HCT116 (cell line): Measurements from ENCODE around the gene RAMP2. TPM values are rescaled to one million over a fixed set of nuclear protein-coding genes. Genes with fewer than 3 reads are reported as not detected.

Source experiments
- ATAC-seq: fragments of 200-7000 bp; cut with Tn5 transposase; 2 replicates; pipeline ENCODE4 v1.9.1; 2020; ENCODE audit warnings: mild to moderate bottlenecking, moderate library complexity
- BruUV-seq: library from RNA; stranded (reverse); fragments of 400-500 nt; replicated peaks from 2 replicates; lab custom pipeline; 2021; lab: Mats Ljungman, UMichigan
- CTCF ChIA-PET: fragments of 300-600 bp; sonication (Branson Sonifier 250); formaldehyde crosslinking; loops from one replicate; lab custom pipeline; 2021; ENCODE audit warnings: antibody characterized with exemption; lab: Charles Lee
- POLR2A ChIA-PET: fragments of 300-600, 350-600 bp; sonication (Branson Sonifier 250); formaldehyde crosslinking; loops from one replicate; lab custom pipeline; 2021; ENCODE audit warnings: antibody characterized with exemption; lab: Charles Lee
- RAD21 ChIA-PET, 2 experiments: fragments of 300-600 bp; sonication (Branson Sonifier 250); formaldehyde crosslinking; loops; one replicate each; lab custom pipeline; 2023; ENCODE audit warnings: low total read pairs in 2 of 2; ENCODE audit not compliant: uncharacterized antibody in 2 of 2, unreplicated experiment in 2 of 2, low non-redundant PET in 1 of 2; lab: Charles Lee
- DNase-seq: peaks from one replicate; pipeline ENCODE4 v3.0.0-alpha.2; 2010; ENCODE audit warnings: low read depth, low spot score
- H2AFZ ChIP-seq: fragments of 200-600 bp; shearing (Covaris generic), sonication (generic); 2 replicates; pipeline ENCODE4 v1.6.1; 2017; ENCODE audit warnings: low read depth, mixed run types, mixed read lengths, antibody characterized with exemption, low read length; ENCODE audit not compliant: poor library complexity, severe bottlenecking
- H3K27ac ChIP-seq: 2 replicates; pipeline ENCODE4 v1.5.1; 2012; ENCODE audit warnings: low read depth, low read length
- H3K27me3 ChIP-seq: fragments of 200-600 bp; sonication (generic); 2 replicates; pipeline ENCODE4 v1.6.1; 2016; ENCODE audit warnings: mixed run types, low read length, mixed read lengths; ENCODE audit not compliant: insufficient read depth
- H3K36me3 ChIP-seq, 2 experiments: fragments of 200-500 bp in 1 of 2; fragments of 200-600 bp in 1 of 2; sonication (Bioruptor generic) in 1 of 2; sonication (generic) in 1 of 2; 2 replicates each; pipeline versions ENCODE4 v1.5.1 to v1.6.1; 2014 to 2016; ENCODE audit warnings: low read length in 2 of 2, inconsistent platforms in 1 of 2, mixed read lengths in 1 of 2, mixed run types in 1 of 2; ENCODE audit not compliant: insufficient read depth in 2 of 2, control insufficient read depth in 1 of 2
- H3K4me1 ChIP-seq, 2 experiments: fragments of 200-600 bp in 1 of 2; sonication (generic) in 1 of 2; 2 replicates each; pipeline versions ENCODE4 v1.5.1 to v1.6.1; 2012 to 2017; ENCODE audit warnings: low read length in 2 of 2, inconsistent platforms in 1 of 2, mild to moderate bottlenecking in 1 of 2, mixed read lengths in 1 of 2, mixed run types in 1 of 2, moderate library complexity in 1 of 2; ENCODE audit not compliant: insufficient read depth in 2 of 2, control insufficient read depth in 1 of 2
- H3K4me2 ChIP-seq: fragments of 200-600 bp; sonication (generic); 2 replicates; pipeline ENCODE4 v1.6.1; 2017; ENCODE audit warnings: mixed run types, low read length, mixed read lengths
- H3K4me3 ChIP-seq, 2 experiments: fragments of 200-600 bp in 1 of 2; sonication (generic) in 1 of 2; replicated peaks in 1 of 2; 2 replicates each; pipeline ENCODE4 v1.5.1; 2011 to 2016; ENCODE audit warnings: low read length in 2 of 2, control low read depth in 1 of 2, low read depth in 1 of 2, mild to moderate bottlenecking in 1 of 2, mixed read lengths in 1 of 2, mixed run types in 1 of 2
- H3K79me2 ChIP-seq: fragments of 200-600 bp; sonication (generic); 2 replicates; pipeline ENCODE4 v1.6.1; 2017; ENCODE audit warnings: mild to moderate bottlenecking, mixed run types, low read length, moderate library complexity, mixed read lengths; ENCODE audit not compliant: insufficient read depth
- H3K9ac ChIP-seq: fragments of 200-600 bp; sonication (generic); 2 replicates; pipeline ENCODE4 v1.6.1; 2016; ENCODE audit warnings: low read length, mixed read lengths
- H3K9me2 ChIP-seq: fragments of 200-600 bp; sonication (generic), shearing (Covaris generic); 2 replicates; pipeline ENCODE4 v1.6.1; 2017; ENCODE audit warnings: mixed run types, mild to moderate bottlenecking, moderate library complexity; ENCODE audit not compliant: insufficient read depth
- H3K9me3 ChIP-seq, 2 experiments: fragments of 200-500 bp in 1 of 2; fragments of 200-600 bp in 1 of 2; sonication (Bioruptor generic) in 1 of 2; sonication (generic) in 1 of 2; 2 replicates each; pipeline ENCODE4 v1.6.1; 2014 to 2017; ENCODE audit warnings: low read length in 2 of 2, mixed read lengths in 2 of 2, inconsistent platforms in 1 of 2, low read depth in 1 of 2, mild to moderate bottlenecking in 1 of 2, mixed run types in 1 of 2, moderate library complexity in 1 of 2; ENCODE audit not compliant: control insufficient read depth in 1 of 2, insufficient read depth in 1 of 2
- H4K20me1 ChIP-seq: fragments of 200-600 bp; sonication (generic), shearing (Covaris generic); 2 replicates; pipeline ENCODE4 v1.6.1; 2017; ENCODE audit warnings: mixed run types, mild to moderate bottlenecking, moderate library complexity; ENCODE audit not compliant: insufficient read depth
- CEBPB ChIP-seq: IDR thresholded peaks from 2 replicates; pipeline ENCODE4 v1.6.1; 2012; ENCODE audit warnings: low read depth
- CTCF ChIP-seq, 3 experiments: fragments of 200-600 bp in 1 of 3; sonication (generic) in 1 of 3; IDR thresholded peaks in 2 of 3; conservative IDR thresholded peaks in 1 of 3; 2 replicates each; pipeline ENCODE4 v1.5.1; 2012 to 2017; ENCODE audit warnings: low read depth in 2 of 3, low read length in 2 of 3, antibody characterized with exemption in 1 of 3, borderline replicate concordance in 1 of 3, control low read depth in 1 of 3, mild to moderate bottlenecking in 1 of 3, mixed read lengths in 1 of 3, mixed run types in 1 of 3, moderate library complexity in 1 of 3; ENCODE audit not compliant: insufficient read depth in 1 of 3
- EGR1 ChIP-seq: IDR thresholded peaks from 2 replicates; pipeline ENCODE4 v1.6.1; 2012; ENCODE audit warnings: low read depth
- EZH2 ChIP-seq: fragments of 200-600 bp; sonication (generic); IDR thresholded peaks from 2 replicates; pipeline ENCODE4 v1.6.1; 2017; ENCODE audit warnings: antibody characterized with exemption, mixed run types
- FOSL1 ChIP-seq: IDR thresholded peaks from 2 replicates; pipeline ENCODE4 v1.6.1; 2012; ENCODE audit warnings: low read depth
- JUND ChIP-seq: IDR thresholded peaks from 2 replicates; pipeline ENCODE4 v1.6.1; 2012
- MAX ChIP-seq: IDR thresholded peaks from 2 replicates; pipeline ENCODE4 v1.6.1; 2012
- POLR2A ChIP-seq: IDR thresholded peaks from 2 replicates; pipeline ENCODE4 v1.7.0; 2011; ENCODE audit warnings: borderline replicate concordance; ENCODE audit not compliant: insufficient read depth, insufficient read length; ENCODE audit errors: extremely low read depth
- POLR2AphosphoS5 ChIP-seq: IDR thresholded peaks from 2 replicates; pipeline ENCODE4 v1.6.1; 2011; ENCODE audit warnings: mild to moderate bottlenecking, low read depth, low read length, moderate library complexity
- SIN3A ChIP-seq: IDR thresholded peaks from 2 replicates; pipeline ENCODE4 v1.6.1; 2012; ENCODE audit warnings: low read depth
- SP1 ChIP-seq: IDR thresholded peaks from 2 replicates; pipeline ENCODE4 v1.6.1; 2012; ENCODE audit warnings: low read depth
- intact Hi-C: fragments of 100-400 bp; cut with micrococcal nuclease; formaldehyde crosslinking; loops from 2 replicates; pipeline ENCODE4 v1.10.0; 2022
- total RNA-seq: library from RNA; stranded (reverse); gene quantifications from one replicate; pipeline ENCODE4 v1.2.1, GENCODE V29; 2021; ENCODE audit not compliant: unreplicated experiment
- TF ChIP-seq, protein P1 (sequence below): IDR thresholded peaks from 2 replicates; pipeline ENCODE4 v1.6.1; 2012; ENCODE audit warnings: low read depth

RAMP2 gene
- total RNA-seq, 1 experiment from 2014 or later: not detected

GRCh38 chr17:42754782-42755181, 6.2 kb upstream of the RAMP2 start:
- ChIA-PET CTCF (interaction anchor here (1.7 kb wide), 1 partner anchor 9 kb away, joined by 16 read pairs; no protein-coding TSS in a partner anchor), RAD21 (no interaction called here), POLR2A (no interaction called here)
- H3K9me2 ChIP-seq: no peaks in the 10 kb centered on the region
- H3K4me2 ChIP-seq: no peak overlapping the region
- no peak overlapping the region for H3K27ac ChIP-seq
- no peak for ATAC-seq
- H4K20me1 ChIP-seq: no peaks in the 10 kb centered on the region
- no peak overlapping the region for H3K4me3 ChIP-seq
- H3K36me3 ChIP-seq: no peaks in the 10 kb centered on the region
- no peaks in the 10 kb centered on the region for H3K9me3 ChIP-seq
- no peak for DNase-seq
- H3K9ac ChIP-seq: no peak overlapping the region
- TF ChIP-seq EZH2 (no peak), FOSL1 (no peak), MAX (no peak), EGR1 (no peak), POLR2AphosphoS5 (no peak), JUND (no peak), CEBPB (no peak), POLR2A (no peak), CTCF (IDR thresholded peaks at IDR 0.05 in 2 of 3, conservative IDR thresholded peaks at IDR 0.05 in 1 of 3; ENCODE audit: borderline replicate concordance in 1 of 3, insufficient read depth in 1 of 3, low read depth in 2 of 3, low read length in 2 of 3) (no peak), SIN3A (no peak), SP1 (no peak)
- TF ChIP-seq, protein P1, sequence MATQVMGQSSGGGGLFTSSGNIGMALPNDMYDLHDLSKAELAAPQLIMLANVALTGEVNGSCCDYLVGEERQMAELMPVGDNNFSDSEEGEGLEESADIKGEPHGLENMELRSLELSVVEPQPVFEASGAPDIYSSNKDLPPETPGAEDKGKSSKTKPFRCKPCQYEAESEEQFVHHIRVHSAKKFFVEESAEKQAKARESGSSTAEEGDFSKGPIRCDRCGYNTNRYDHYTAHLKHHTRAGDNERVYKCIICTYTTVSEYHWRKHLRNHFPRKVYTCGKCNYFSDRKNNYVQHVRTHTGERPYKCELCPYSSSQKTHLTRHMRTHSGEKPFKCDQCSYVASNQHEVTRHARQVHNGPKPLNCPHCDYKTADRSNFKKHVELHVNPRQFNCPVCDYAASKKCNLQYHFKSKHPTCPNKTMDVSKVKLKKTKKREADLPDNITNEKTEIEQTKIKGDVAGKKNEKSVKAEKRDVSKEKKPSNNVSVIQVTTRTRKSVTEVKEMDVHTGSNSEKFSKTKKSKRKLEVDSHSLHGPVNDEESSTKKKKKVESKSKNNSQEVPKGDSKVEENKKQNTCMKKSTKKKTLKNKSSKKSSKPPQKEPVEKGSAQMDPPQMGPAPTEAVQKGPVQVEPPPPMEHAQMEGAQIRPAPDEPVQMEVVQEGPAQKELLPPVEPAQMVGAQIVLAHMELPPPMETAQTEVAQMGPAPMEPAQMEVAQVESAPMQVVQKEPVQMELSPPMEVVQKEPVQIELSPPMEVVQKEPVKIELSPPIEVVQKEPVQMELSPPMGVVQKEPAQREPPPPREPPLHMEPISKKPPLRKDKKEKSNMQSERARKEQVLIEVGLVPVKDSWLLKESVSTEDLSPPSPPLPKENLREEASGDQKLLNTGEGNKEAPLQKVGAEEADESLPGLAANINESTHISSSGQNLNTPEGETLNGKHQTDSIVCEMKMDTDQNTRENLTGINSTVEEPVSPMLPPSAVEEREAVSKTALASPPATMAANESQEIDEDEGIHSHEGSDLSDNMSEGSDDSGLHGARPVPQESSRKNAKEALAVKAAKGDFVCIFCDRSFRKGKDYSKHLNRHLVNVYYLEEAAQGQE: no peak
- intact Hi-C loops: no loop called here
- no peaks in the 10 kb centered on the region for H3K4me1 ChIP-seq
- no peaks in the 10 kb centered on the region for H3K79me2 ChIP-seq
- no peaks in the 10 kb centered on the region for H3K27me3 ChIP-seq
- BruUV-seq: no TSS peak
- H2AFZ ChIP-seq: no peak overlapping the region
